Measurements from ENCODE around the gene RNASE9. TPM values are rescaled to one million over a fixed set of nuclear protein-coding genes. Genes with fewer than 3 reads are reported as not detected.
"Not testable (repeated sequence)": the region's sequence is repeated elsewhere in the genome, so short reads cannot be mapped to it uniquely, and the experiment has no call there.

The RNASE9 gene
- not detected for total RNA-seq
- long read RNA-seq, result 0 reads

- no peak for DNase-seq (ENCODE audit: low spot score)
These were observed at the start of gene RNASE9 for GRCh38 chr14:20560961-20561360. TSS of gene RNASE9 (minus strand) at chr14:20561047.

GRCh38 chr14:20610002-20610765 lies 49.3 kb upstream of the RNASE9 start:
- DNase-seq (ENCODE audit: low spot score), result no peak

- DNase-seq (ENCODE audit: low spot score), result no peak
These were observed 48.6 kb upstream of the RNASE9 start for GRCh38 chr14:20609215-20610001.

- DNase-seq (ENCODE audit: low spot score), result no peak
These were observed 47.7 kb upstream of the RNASE9 start for GRCh38 chr14:20608383-20609110.

GRCh38 chr14:20607617-20608016 lies 46.8 kb upstream of the RNASE9 start:
- DNase-seq (ENCODE audit: low spot score), result no peak

GRCh38 chr14:20606902-20607242 lies 46.0 kb upstream of the RNASE9 start:
- DNase-seq (ENCODE audit: low spot score), result no peak

- DNase-seq (ENCODE audit: low spot score), result no peak
These were observed 45.5 kb upstream of the RNASE9 start for GRCh38 chr14:20606190-20606901.

- DNase-seq (ENCODE audit: low spot score), result no peak
These were observed 43.2 kb upstream of the RNASE9 start for GRCh38 chr14:20603813-20604690.

- DNase-seq (ENCODE audit: low spot score), result no peak
These were observed 41.7 kb upstream of the RNASE9 start for GRCh38 chr14:20602583-20602982.

- no peak for DNase-seq (ENCODE audit: low spot score)
These were observed 40.7 kb upstream of the RNASE9 start for GRCh38 chr14:20601522-20601921.

- DNase-seq (ENCODE audit: low spot score), result no peak
These were observed 36.3 kb upstream of the RNASE9 start for GRCh38 chr14:20597108-20597507.

- DNase-seq (ENCODE audit: low spot score), result not testable (repeated sequence)
These were observed 34.9 kb upstream of the RNASE9 start for GRCh38 chr14:20595726-20596125.

- DNase-seq (ENCODE audit: low spot score), result no peak
These were observed 31.7 kb upstream of the RNASE9 start for GRCh38 chr14:20592574-20592973.

GRCh38 chr14:20591235-20591634 lies 30.4 kb upstream of the RNASE9 start, which contains the start of gene RNASE12:
TSS of gene RNASE12 (minus strand) at chr14:20591376. CDS start at chr14:20590723, 653 bp downstream.
- DNase-seq (ENCODE audit: low spot score), result no peak

GRCh38 chr14:20587489-20588154 lies 26.8 kb upstream of the RNASE9 start, which contains the start of gene RNASE11:
TSS of gene RNASE11 (minus strand) at chr14:20588001.
- no peak for DNase-seq (ENCODE audit: low spot score)

- DNase-seq (ENCODE audit: low spot score), result no peak
These were observed 23.1 kb upstream of the RNASE9 start for GRCh38 chr14:20583908-20584307.

- no peak for DNase-seq (ENCODE audit: low spot score)
These were observed 22.3 kb upstream of the RNASE9 start for GRCh38 chr14:20583142-20583541.

- DNase-seq (ENCODE audit: low spot score), result no peak
These were observed 19.4 kb upstream of the RNASE9 start for GRCh38 chr14:20580242-20580641.

GRCh38 chr14:20578784-20579502 lies 18.1 kb upstream of the RNASE9 start:
- no peak for DNase-seq (ENCODE audit: low spot score)
